Neural cell (in vitro differentiated cells): ENCODE measurements around the gene NXNL2.

Experiments used
- EP300 ChIP-seq: fragments of 450-650 bp; conservative IDR thresholded peaks from 2 replicates; pipeline ENCODE4 v1.6.1; 2014; ENCODE audit warnings: antibody characterized with exemption, mild to moderate bottlenecking, moderate library complexity; ENCODE audit not compliant: poor library complexity, severe bottlenecking
- EZH2 ChIP-seq: fragments of 200-600, 300-800 bp; shearing (Covaris generic), sonication (generic); IDR thresholded peaks from 2 replicates; pipeline ENCODE4 v1.6.1; 2014; ENCODE audit warnings: antibody characterized with exemption, low read length, borderline replicate concordance, mild to moderate bottlenecking; ENCODE audit not compliant: insufficient read depth, poor library complexity, severe bottlenecking
- MXI1 ChIP-seq: fragments of 450-650 bp; conservative IDR thresholded peaks from 2 replicates; pipeline ENCODE4 v1.6.1; 2014; ENCODE audit warnings: antibody characterized with exemption, mild to moderate bottlenecking; ENCODE audit not compliant: poor library complexity, severe bottlenecking
- POLR2AphosphoS5 ChIP-seq: IDR thresholded peaks from 2 replicates; pipeline ENCODE4 v1.6.1; 2012
- RAD21 ChIP-seq: fragments of 450-650 bp; conservative IDR thresholded peaks from 2 replicates; pipeline ENCODE4 v1.6.1; 2014; ENCODE audit warnings: antibody characterized with exemption, mild to moderate bottlenecking, moderate library complexity
- SMC3 ChIP-seq: fragments of 450-650 bp; conservative IDR thresholded peaks from 2 replicates; pipeline ENCODE4 v1.6.1; 2014; ENCODE audit warnings: antibody characterized with exemption, mild to moderate bottlenecking, moderate library complexity; ENCODE audit not compliant: poor library complexity
- TAF1 ChIP-seq: IDR thresholded peaks from 2 replicates; pipeline ENCODE4 v1.6.1; 2012; ENCODE audit warnings: low read depth
- TF ChIP-seq, protein P1 (sequence below): fragments of 450-650 bp; IDR thresholded peaks from 2 replicates; pipeline ENCODE4 v1.5.1; 2014; ENCODE audit warnings: antibody characterized with exemption, mild to moderate bottlenecking, moderate library complexity; ENCODE audit not compliant: poor library complexity, severe bottlenecking
- TF ChIP-seq, protein P2 (sequence below): IDR thresholded peaks from 2 replicates; pipeline ENCODE4 v1.6.1; 2012; ENCODE audit warnings: borderline replicate concordance

DNA sequence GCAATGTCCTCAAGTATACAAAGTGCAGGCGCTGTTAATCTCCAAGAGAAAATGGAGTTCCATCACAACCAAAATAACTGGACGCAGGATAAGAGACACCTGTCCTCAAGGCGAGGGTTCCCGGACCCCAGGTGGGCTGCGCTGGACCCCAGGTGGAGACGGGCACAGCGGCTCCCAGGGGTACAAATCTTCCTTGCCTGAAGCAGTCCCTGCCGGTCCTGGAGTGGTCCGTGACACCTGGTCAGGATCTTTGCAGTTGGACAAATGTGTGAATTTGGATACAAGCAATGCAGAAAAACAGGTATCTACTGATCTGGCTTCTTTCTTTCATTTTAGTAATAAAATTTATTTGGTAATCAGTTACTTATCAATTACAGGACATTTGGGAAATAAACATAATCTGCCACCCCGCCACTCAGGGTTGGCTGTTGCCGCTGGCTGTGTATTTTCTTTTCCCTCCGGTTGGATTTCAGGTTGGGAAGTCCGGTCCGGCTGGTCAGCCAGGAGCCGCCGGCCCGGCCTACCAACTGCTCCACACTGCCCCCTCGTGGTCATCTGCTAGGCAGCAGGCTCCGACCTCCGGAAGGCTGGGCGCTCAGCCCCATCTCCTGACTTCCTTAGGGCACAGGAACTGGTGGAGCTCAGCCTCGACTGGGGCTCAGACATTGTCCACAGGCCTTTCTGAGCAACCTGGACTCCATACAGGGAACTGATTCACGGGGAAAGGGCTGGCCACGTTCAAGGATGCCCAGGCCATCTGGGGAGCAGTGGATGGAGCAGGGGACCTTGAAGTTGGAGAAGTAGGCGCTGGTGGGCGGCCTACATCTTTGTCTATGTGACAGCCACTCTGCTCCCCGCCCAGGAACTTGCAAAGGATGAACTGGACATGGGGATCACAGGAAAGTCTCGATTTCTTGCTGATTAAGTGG lies 43.4 kb downstream of the NXNL2 start:
- TF ChIP-seq, protein P1, sequence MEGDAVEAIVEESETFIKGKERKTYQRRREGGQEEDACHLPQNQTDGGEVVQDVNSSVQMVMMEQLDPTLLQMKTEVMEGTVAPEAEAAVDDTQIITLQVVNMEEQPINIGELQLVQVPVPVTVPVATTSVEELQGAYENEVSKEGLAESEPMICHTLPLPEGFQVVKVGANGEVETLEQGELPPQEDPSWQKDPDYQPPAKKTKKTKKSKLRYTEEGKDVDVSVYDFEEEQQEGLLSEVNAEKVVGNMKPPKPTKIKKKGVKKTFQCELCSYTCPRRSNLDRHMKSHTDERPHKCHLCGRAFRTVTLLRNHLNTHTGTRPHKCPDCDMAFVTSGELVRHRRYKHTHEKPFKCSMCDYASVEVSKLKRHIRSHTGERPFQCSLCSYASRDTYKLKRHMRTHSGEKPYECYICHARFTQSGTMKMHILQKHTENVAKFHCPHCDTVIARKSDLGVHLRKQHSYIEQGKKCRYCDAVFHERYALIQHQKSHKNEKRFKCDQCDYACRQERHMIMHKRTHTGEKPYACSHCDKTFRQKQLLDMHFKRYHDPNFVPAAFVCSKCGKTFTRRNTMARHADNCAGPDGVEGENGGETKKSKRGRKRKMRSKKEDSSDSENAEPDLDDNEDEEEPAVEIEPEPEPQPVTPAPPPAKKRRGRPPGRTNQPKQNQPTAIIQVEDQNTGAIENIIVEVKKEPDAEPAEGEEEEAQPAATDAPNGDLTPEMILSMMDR: peak; percentile 63
- TF ChIP-seq SMC3 (peak; percentile 69), EP300 (no peak), EZH2 (no peak), RAD21 (peak; percentile 58), POLR2AphosphoS5 (no peak), MXI1 (no peak), TAF1 (no peak)
- TF ChIP-seq, protein P2, sequence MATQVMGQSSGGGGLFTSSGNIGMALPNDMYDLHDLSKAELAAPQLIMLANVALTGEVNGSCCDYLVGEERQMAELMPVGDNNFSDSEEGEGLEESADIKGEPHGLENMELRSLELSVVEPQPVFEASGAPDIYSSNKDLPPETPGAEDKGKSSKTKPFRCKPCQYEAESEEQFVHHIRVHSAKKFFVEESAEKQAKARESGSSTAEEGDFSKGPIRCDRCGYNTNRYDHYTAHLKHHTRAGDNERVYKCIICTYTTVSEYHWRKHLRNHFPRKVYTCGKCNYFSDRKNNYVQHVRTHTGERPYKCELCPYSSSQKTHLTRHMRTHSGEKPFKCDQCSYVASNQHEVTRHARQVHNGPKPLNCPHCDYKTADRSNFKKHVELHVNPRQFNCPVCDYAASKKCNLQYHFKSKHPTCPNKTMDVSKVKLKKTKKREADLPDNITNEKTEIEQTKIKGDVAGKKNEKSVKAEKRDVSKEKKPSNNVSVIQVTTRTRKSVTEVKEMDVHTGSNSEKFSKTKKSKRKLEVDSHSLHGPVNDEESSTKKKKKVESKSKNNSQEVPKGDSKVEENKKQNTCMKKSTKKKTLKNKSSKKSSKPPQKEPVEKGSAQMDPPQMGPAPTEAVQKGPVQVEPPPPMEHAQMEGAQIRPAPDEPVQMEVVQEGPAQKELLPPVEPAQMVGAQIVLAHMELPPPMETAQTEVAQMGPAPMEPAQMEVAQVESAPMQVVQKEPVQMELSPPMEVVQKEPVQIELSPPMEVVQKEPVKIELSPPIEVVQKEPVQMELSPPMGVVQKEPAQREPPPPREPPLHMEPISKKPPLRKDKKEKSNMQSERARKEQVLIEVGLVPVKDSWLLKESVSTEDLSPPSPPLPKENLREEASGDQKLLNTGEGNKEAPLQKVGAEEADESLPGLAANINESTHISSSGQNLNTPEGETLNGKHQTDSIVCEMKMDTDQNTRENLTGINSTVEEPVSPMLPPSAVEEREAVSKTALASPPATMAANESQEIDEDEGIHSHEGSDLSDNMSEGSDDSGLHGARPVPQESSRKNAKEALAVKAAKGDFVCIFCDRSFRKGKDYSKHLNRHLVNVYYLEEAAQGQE: no peak
